DND-41 (cell line): ENCODE measurements around the gene KRT77.

Experiments used
- ATAC-seq: fragments of 200-7000 bp; cut with Tn5 transposase; 3 replicates; pipeline ENCODE4 v1.9.1; 2021; ENCODE audit warnings: low read depth; ENCODE audit not compliant: insufficient read depth
- DNase-seq: peaks from one replicate; pipeline ENCODE4 v3.0.0-alpha.2; 2020
- H2AFZ ChIP-seq: 2 replicates; pipeline ENCODE4 v1.6.0; 2012; ENCODE audit warnings: low read depth, low read length
- H3K27ac ChIP-seq: 2 replicates; pipeline ENCODE4 v1.5.1; 2012; ENCODE audit warnings: low read length, inconsistent platforms
- H3K27me3 ChIP-seq: fragments of 200-600 bp; sonication (generic); 2 replicates; pipeline ENCODE4 v1.6.0; 2012; ENCODE audit warnings: low read length, mild to moderate bottlenecking, inconsistent platforms; ENCODE audit not compliant: insufficient read depth, poor library complexity
- H3K36me3 ChIP-seq: 2 replicates; pipeline ENCODE4 v1.5.1; 2012; ENCODE audit warnings: low read length, inconsistent platforms; ENCODE audit not compliant: insufficient read depth
- H3K4me1 ChIP-seq: 2 replicates; pipeline ENCODE4 v1.5.1; 2012; ENCODE audit warnings: mild to moderate bottlenecking, low read length; ENCODE audit not compliant: insufficient read depth
- H3K4me2 ChIP-seq: 2 replicates; pipeline ENCODE4 v1.6.0; 2012; ENCODE audit warnings: mild to moderate bottlenecking, moderate library complexity, low read length, inconsistent platforms; ENCODE audit not compliant: insufficient read depth
- H3K4me3 ChIP-seq, 2 experiments: fragments of 200-600 bp in 1 of 2; shearing (Covaris generic) in 1 of 2; 2 replicates each; pipeline ENCODE4 v1.5.1; 2012 to 2016; ENCODE audit warnings: inconsistent platforms in 2 of 2, low read length in 2 of 2, mild to moderate bottlenecking in 2 of 2, low read depth in 1 of 2, moderate library complexity in 1 of 2
- H3K79me2 ChIP-seq: 2 replicates; pipeline ENCODE4 v1.6.0; 2012; ENCODE audit warnings: low read length, inconsistent platforms; ENCODE audit not compliant: insufficient read depth
- H3K9ac ChIP-seq: 2 replicates; pipeline ENCODE4 v1.6.0; 2012; ENCODE audit warnings: low read depth, mild to moderate bottlenecking, inconsistent platforms, low read length, moderate library complexity
- H3K9me3 ChIP-seq: 2 replicates; pipeline ENCODE4 v1.5.1; 2012; ENCODE audit warnings: low read length, moderate library complexity, mild to moderate bottlenecking, inconsistent platforms; ENCODE audit not compliant: insufficient read depth, severe bottlenecking
- H4K20me1 ChIP-seq: 2 replicates; pipeline ENCODE4 v1.6.0; 2012; ENCODE audit warnings: low read length; ENCODE audit not compliant: insufficient read depth
- CTCF ChIP-seq: IDR thresholded peaks from 2 replicates; pipeline ENCODE4 v1.5.1; 2012; ENCODE audit warnings: borderline replicate concordance, low read length, moderate library complexity, mild to moderate bottlenecking; ENCODE audit not compliant: poor library complexity, severe bottlenecking; ENCODE audit errors: extremely low read depth
- EZH2 ChIP-seq: IDR thresholded peaks from 3 replicates; pipeline ENCODE4 v1.6.1; 2012; ENCODE audit warnings: borderline replicate concordance, low read depth, mild to moderate bottlenecking, moderate library complexity, low read length, inconsistent platforms; ENCODE audit not compliant: severe bottlenecking

The KRT77 gene

DNA sequence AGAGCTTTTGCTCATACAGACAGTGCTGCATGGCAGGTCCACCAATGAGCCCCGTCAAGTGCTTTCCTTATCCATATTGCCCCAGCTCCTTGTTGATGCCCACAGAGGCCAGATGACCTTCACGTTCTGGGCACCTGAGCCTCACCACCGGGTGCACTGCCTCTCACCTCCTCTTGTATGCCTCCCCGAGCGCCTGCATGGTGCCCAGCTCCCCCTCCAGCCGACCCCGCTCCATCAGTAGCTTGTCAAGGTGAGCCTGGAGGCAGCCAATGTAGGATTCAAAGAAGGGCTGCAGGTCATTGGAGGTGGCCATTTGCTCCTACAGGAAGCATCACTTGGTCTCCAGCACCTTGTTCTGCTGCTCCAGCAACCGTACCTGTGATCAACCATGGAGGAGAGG lies 31.8 kb upstream of the KRT77 start:
- Histone ChIP-seq H3K9me3 (no peaks in the 10 kb centered on the region), H3K36me3 (no peaks in the 10 kb centered on the region), H4K20me1 (0 out of 2 replicates have a peak, but pooled peaks cover 3% of the 10 kb centered on the region), H3K4me2 (no peak overlapping the region), H2AFZ (no peak overlapping the region), H3K79me2 (no peaks in the 10 kb centered on the region), H3K4me1 (no peaks in the 10 kb centered on the region), H3K4me3 (no peak overlapping the region), H3K27ac (no peak overlapping the region), H3K9ac (no peak overlapping the region), H3K27me3 (peaks cover 2% of the 10 kb centered on the region)
- ATAC-seq (no peak), DNase-seq (no peak)
- no peak for TF ChIP-seq CTCF
- no peak for TF ChIP-seq EZH2

GRCh38 chr12:52730793-52731192 lies 27.5 kb upstream of the KRT77 start:
- no peak overlapping the region for H3K27ac ChIP-seq
- TF ChIP-seq CTCF (no peak), EZH2 (no peak)
- H4K20me1 ChIP-seq: peaks cover 3% of the 10 kb centered on the region; the same call in 1 of the 2 replicates
- H3K9me3 ChIP-seq: no peaks in the 10 kb centered on the region
- no peaks in the 10 kb centered on the region for H3K4me1 ChIP-seq
- H3K9ac ChIP-seq: no peak overlapping the region
- H3K27me3 ChIP-seq: peaks cover 7% of the 10 kb centered on the region
- H3K4me3 ChIP-seq: no peak overlapping the region
- no peak for ATAC-seq
- no peaks in the 10 kb centered on the region for H3K36me3 ChIP-seq
- DNase-seq: no peak
- H3K79me2 ChIP-seq: no peaks in the 10 kb centered on the region
- H2AFZ ChIP-seq: no peak overlapping the region
- no peak overlapping the region for H3K4me2 ChIP-seq

GRCh38 chr12:52730383-52730782 lies 27.1 kb upstream of the KRT77 start:
- no peaks in the 10 kb centered on the region for H3K36me3 ChIP-seq
- ATAC-seq (no peak), DNase-seq (no peak)
- H3K4me1 ChIP-seq: no peaks in the 10 kb centered on the region
- H2AFZ ChIP-seq: no peak overlapping the region
- H4K20me1 ChIP-seq: peaks cover 3% of the 10 kb centered on the region; the same call in 1 of the 2 replicates
- H3K4me3 ChIP-seq: no peak overlapping the region
- H3K27me3 ChIP-seq: peaks cover 7% of the 10 kb centered on the region
- H3K4me2 ChIP-seq: no peak overlapping the region
- TF ChIP-seq CTCF (no peak), EZH2 (no peak)
- H3K79me2 ChIP-seq: no peaks in the 10 kb centered on the region
- H3K9ac ChIP-seq: no peak overlapping the region
- no peaks in the 10 kb centered on the region for H3K9me3 ChIP-seq
- no peak overlapping the region for H3K27ac ChIP-seq

- Histone ChIP-seq H3K4me1 (no peaks in the 10 kb centered on the region), H3K9me3 (no peaks in the 10 kb centered on the region), H3K36me3 (no peaks in the 10 kb centered on the region), H2AFZ (no peak overlapping the region), H3K27me3 (peaks cover 10% of the 10 kb centered on the region), H3K79me2 (no peaks in the 10 kb centered on the region), H3K4me3 (no peak overlapping the region), H3K27ac (no peak overlapping the region), H4K20me1 (peaks cover 6% of the 10 kb centered on the region; the same call in 1 of the 2 replicates), H3K9ac (no peak overlapping the region), H3K4me2 (no peak overlapping the region)
- no peak for TF ChIP-seq CTCF
- no peak for TF ChIP-seq EZH2
- ATAC-seq: no peak
- DNase-seq: no peak
Measured at GRCh38 chr12:52729147-52729546, 25.8 kb upstream of the KRT77 start.
